Renal cortical epithelial cell (primary cell): ENCODE measurements around the gene MYPN. TPM values are rescaled to one million over a fixed set of nuclear protein-coding genes. Genes with fewer than 3 reads are reported as not detected.

Source experiments
- DNase-seq: peaks from one replicate; pipeline ENCODE4 v3.0.0-alpha.2; 2011; ENCODE audit warnings: low read depth
- total RNA-seq: library from RNA; depleted of rRNA; stranded (reverse); fragments of >200 nt; gene quantifications from 2 replicates; pipeline ENCODE4 v1.2.3, GENCODE V29; 2014

Gene MYPN
- total RNA-seq, 1 donor from 2014 or later = not detected

DNA sequence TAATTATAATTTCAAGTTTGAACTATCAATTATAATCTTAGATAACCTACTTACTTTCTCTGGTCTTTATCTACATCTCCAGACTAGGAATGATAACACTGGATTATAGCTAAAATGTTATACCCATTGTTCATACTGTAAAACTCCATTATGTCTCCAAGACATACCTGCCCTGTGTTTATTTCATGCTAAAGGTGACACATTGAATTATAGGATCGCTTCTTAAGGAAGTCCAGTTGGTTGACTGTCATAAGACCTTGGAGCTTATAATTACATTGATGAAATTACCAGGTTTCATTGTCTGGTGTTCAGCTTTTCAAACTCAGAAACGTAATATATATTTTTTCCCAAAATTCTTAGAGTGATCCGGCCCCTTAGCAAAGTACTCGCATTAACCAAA lies 18.7 kb upstream of the MYPN start:
- no peak for DNase-seq

GRCh38 chr10:68092512-68092911 lies 16.8 kb upstream of the MYPN start:
- DNase-seq = no peak

GRCh38 chr10:68095153-68095552 lies 14.1 kb upstream of the MYPN start:
- DNase-seq = no peak

- peak; percentile 97 for DNase-seq
Observed at GRCh38 chr10:68096913-68097516, 12.3 kb upstream of the MYPN start.

DNA sequence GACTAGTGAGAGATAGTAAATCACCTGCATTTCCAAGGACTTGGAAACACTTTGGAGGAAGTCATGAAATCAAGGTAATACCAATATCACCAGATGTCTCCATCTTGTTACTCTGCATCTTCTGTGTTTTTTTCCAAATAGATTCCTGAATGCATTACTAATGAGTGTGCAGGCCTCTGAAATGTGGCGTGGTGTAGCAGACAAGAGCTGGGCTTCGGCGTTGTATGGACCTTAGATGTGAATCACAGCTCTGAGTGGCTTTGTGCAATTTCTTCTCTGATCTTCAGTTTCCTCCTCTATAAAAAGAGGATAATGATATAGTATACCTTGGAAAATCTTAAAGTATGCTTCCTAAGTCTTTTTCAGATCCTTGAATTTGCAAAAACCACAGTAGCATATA lies 9.6 kb upstream of the MYPN start:
- no peak for DNase-seq

DNA sequence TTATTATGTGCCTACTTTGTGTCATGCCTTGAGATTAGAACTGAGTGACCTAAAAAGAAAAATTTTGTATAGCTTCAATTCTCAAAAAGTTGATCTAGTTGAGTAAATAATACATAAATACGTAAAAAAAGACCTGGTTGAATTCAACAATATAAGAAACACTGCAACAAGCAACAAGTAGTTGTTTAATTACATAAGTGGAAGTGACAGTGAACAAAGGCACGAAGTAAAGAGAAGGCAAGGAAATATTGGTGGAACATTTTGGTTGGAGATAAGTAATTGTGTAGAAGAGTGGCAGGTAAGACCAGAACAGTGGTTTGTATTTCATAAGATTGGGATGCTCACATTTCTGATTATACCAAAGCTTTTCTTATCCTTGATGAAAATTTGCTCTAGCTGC lies 8.2 kb upstream of the MYPN start:
- DNase-seq = no peak

DNA sequence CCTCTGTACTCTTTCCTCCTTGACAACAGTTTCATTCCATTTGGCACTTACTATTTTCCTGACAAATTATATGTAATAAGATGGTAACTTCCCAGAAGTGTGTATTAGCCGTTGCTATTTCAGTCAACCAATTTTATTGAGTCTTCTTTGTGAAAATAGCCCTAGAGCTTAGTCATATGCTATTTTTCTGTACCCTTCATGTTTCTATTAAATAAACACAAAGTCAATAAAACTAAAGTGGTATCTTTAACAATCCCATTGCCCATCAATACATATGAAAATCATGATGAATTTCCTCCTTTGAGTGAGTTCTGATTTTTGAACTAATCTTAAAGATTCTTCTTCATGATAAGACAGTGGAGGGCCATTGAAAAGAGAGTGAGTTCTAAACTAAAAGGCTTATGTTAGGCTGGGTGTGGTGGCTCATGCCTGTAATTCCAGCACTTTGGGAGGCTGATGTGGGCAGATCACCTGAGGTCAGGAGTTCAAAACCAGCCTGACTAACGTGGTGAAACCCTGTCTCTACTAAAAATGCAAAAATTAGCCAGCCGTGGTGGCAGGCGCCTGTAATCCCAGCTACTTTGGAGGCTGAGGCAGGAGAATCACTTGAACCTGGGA lies 5.9 kb upstream of the MYPN start:
- DNase-seq = no peak

- peak; percentile 63 for DNase-seq
Observed at GRCh38 chr10:68103901-68104300, 5.4 kb upstream of the MYPN start.

GRCh38 chr10:68105820-68106219 lies 3.5 kb upstream of the MYPN start:
- DNase-seq = peak; percentile 53

- DNase-seq = peak; percentile 89
Observed at GRCh38 chr10:68106656-68107055, 2.6 kb upstream of the MYPN start.

- no peak for DNase-seq
Observed at GRCh38 chr10:68107651-68108050, 1.6 kb upstream of the MYPN start.

DNA sequence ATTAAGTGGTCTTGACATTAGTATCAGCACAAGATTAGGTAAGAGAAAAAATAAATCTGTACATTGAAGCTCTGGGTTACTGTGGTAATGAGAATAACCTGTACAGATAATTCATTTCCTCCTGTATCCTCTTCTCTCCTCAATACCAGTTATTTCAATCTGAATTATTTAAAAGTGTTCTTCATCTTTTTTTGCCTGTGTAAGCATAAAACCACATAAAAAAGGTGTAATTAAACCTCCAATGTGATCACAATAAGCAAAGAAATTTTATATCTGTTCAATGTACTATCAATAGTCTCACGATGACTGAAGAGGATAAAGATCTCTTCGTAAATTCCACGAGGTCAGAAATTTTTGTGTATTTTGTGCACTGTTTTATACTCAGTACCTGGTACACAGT lies 1.2 kb upstream of the MYPN start:
- DNase-seq = no peak

DNA sequence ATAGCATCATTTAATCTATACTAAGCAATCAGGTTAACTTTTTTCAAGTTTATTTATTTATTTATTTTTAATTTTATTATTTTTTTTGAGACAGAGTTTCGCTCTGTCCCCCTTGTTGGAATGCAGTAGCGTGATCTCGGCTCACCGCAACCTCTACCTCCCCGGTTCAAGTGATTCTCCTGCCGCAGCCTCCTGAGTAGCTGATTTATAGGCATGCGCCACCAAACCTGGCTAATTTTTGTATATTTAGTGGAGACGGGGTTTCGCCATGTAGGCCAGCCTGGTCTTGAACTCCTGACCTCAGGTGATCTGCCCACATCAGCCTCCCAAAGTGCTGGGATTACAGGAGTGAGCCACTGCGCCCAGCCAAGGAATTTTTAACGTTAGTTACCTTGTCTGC lies 635 bp upstream of the MYPN start:
- DNase-seq = no peak

DNA sequence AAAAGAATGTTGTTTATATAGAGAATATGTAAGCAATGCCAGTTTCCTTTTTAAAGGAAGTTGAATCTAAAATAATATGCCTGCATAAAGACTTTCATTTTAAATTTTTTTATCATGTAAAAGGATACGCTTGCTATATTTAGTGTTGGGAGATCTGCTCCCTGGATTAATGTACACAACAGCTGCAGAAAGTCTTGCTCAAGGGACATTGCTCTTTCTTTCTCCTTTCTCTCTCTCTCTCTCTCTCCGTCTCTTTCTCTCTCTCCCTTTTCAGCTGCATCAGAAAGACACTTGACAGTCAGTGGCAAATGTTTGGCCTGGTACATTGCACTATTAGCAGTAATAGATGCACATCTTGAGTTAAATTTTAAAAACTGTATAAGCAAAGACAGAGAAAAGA lies 739 bp downstream of the MYPN start:
- DNase-seq = no peak

GRCh38 chr10:68111584-68111983 lies 2.3 kb downstream of the MYPN start:
- no peak for DNase-seq

DNA sequence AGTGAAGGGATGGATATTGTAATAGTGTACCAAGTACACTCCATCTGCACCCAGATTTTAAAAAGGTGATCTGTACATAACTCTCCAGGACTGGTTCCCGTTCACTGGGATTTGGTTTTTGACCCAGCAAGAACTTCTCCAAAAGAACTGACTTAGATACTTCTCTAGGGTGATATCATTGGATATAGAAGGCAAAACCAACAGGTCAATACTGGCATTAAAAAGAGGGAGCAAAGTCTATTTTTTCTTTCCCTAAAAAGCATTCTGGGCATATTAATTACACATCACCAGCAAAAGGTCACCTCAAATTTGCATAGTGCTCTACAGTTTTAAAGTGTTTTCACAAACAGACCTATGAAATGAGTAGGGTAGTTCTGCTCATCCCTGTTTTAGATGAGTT lies 3.5 kb downstream of the MYPN start:
- no peak for DNase-seq

DNA sequence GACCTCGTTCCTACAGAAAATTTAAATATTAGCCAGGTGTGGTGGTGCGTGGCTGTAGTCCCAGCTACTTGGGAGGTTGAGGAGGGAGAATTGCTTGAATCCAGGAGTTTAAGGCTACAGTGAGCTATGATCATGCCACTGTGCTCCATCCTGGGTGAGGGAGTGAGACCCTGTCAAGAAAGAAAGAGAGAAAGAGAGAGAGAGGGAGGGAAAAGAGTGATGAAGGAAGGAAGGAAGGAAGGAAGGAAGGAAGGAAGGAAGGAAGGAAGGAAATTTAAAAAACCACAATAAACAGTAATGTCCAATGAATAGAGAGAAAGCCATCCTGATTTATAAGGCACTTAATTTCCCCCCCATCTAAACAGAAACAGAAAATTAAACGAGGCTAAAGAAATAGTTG lies 9.4 kb downstream of the MYPN start:
- no peak for DNase-seq

DNA sequence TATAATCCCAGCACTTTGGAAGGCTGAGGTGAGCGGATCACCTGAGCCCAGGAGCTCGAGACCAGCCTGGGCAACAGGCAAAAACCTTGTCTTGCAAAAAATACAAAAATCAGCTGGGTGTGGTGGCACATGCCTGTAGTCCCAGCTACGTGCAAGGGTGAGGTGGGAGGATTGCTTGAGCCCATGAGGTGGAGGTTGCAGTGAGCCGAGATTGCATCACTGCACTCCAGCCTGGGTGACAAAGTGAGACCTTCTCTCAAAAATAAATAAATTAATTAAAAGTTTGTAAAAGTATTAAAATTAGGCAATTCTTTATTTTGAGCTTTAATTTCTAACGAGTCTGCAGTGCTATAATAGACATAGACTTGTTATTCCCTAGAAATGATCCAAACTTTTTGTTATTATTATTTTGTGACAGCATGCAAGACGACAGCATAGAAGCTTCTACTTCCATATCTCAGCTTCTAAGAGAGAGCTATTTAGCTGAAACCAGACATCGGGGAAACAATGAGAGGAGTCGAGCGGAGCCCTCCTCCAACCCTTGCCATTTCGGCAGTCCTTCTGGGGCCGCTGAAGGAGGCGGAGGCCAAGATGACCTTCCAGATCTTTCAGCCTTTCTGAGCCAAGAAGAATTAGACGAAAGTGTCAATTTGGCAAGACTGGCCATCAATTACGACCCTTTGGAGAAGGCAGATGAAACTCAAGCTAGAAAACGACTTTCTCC lies 11.9 kb downstream of the MYPN start:
- no peak for DNase-seq

- DNase-seq = no peak
Observed at GRCh38 chr10:68121852-68122251, 12.6 kb downstream of the MYPN start.

DNA sequence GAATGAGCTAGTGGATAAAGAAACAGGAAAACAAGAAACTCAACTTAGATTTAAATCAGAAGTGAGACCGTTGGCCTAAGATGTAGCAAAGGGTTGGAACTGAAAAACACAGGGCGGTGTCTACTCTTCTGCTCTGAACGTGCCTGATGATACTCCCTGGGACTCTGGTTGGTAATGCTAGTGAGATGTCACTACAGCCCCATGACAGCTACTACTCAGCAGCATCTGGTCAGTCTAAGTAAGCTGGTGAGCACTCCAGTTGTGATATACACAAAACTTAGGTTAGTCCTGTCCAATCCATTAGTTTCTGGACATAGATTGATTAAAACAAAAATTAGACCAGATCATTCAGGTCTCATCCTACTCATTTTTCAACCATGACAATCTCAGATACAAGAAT lies 15.4 kb downstream of the MYPN start:
- no peak for DNase-seq

GRCh38 chr10:68125772-68126171 lies 16.5 kb downstream of the MYPN start:
- peak; percentile 36 for DNase-seq

GRCh38 chr10:68128015-68128414 lies 18.7 kb downstream of the MYPN start:
- DNase-seq = no peak

GRCh38 chr10:68132391-68132790 lies 23.1 kb downstream of the MYPN start:
- no peak for DNase-seq
